Measurements from ENCODE around the gene CDKAL1. TPM values are rescaled to one million over a fixed set of nuclear protein-coding genes. Genes with fewer than 3 reads are reported as not detected.

Gene CDKAL1
- total and polyA plus RNA-seq, 2 of the 8 experiments (the other 6 are each of a cell fraction or from before 2014, with no cell fraction given), result 8.4 to 24.6 TPM

DNA sequence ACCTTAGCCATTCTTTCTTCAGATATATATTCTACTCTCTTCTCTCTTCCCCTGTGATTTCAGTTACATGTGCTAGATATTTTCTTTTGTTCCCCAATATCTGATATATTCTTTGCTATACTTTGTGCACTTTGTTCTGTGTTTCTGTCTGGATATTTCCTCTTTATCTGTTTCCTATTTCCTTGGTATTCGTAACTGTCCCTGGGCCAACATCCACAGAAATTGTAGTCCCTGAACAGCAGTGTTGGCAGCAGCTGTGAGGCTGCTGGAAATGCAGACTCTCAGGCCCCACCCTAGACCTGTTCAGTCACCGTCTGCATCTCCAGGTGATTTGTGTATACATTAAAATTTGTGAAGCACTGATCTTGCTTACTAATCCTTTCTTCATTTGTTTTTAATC lies 536.4 kb downstream of the CDKAL1 start:
- no peak overlapping the region for H3K4ac ChIP-seq (replicated peaks; ENCODE audit: insufficient read length, low read depth, low read length)
- no peak overlapping the region for H3K14ac ChIP-seq (ENCODE audit: insufficient read length)
- H4K8ac ChIP-seq (ENCODE audit: extremely low read depth, insufficient read depth, low read length), result no peak overlapping the region
- ChIA-PET POLR2A (ENCODE audit: partially characterized antibody) (no interaction called here), CTCF (ENCODE audit: partially characterized antibody) (no interaction called here)
- no peak overlapping the region for H3K27ac ChIP-seq (ENCODE audit: low read depth, low read length)
- H3K23me2 ChIP-seq (ENCODE audit: low read depth, low read length), result no peaks in the 10 kb centered on the region
- no peaks in the 10 kb centered on the region for H3K4me1 ChIP-seq (replicated peaks in 1 of 4; ENCODE audit: control insufficient read depth in 3 of 4, insufficient read depth in 4 of 4, low read length in 3 of 4)
- no peak overlapping the region for H3K56ac ChIP-seq (replicated peaks; ENCODE audit: insufficient read length, low read depth, low read length)
- H4K5ac ChIP-seq (ENCODE audit: insufficient read length, low read depth, low read length), result no peak overlapping the region
- no peak for FAIRE-seq
- H2BK12ac ChIP-seq (ENCODE audit: low read depth, low read length), result no peak overlapping the region
- H3K9ac ChIP-seq (replicated peaks in 1 of 4; ENCODE audit: extremely low read depth in 1 of 4, low read depth in 3 of 4, low read length in 3 of 4), result no peak overlapping the region
- H2AK5ac ChIP-seq (ENCODE audit: low read depth, low read length), result no peak overlapping the region
- no peak overlapping the region for H3K23ac ChIP-seq (ENCODE audit: insufficient read length)
- H2AFZ ChIP-seq (ENCODE audit: low read length), result no peak overlapping the region
- H4K91ac ChIP-seq (replicated peaks; ENCODE audit: insufficient read length, low read length), result no peak overlapping the region
- DNase-seq (ENCODE audit: low read depth in 1 of 2, low spot score in 2 of 2), result no peak
- no peaks in the 10 kb centered on the region; a peak in 1 of 4 replicates for H3K9me3 ChIP-seq (ENCODE audit: insufficient read depth in 2 of 2, low read depth in 1 of 2, low read length in 1 of 2)
- H3K79me2 ChIP-seq (ENCODE audit: control insufficient read depth in 1 of 2, insufficient read depth in 2 of 2, low read length in 2 of 2), result no peaks in the 10 kb centered on the region
- H2BK20ac ChIP-seq (ENCODE audit: low read length), result no peak overlapping the region
- no peak overlapping the region for H3K18ac ChIP-seq (ENCODE audit: extremely low read depth, low read length)
- H2BK5ac ChIP-seq (ENCODE audit: low read depth, low read length), result no peak overlapping the region
- WGBS, 2 experiments (ENCODE audit: extremely low coverage in 1 of 2, insufficient coverage in 1 of 2, insufficient read length in 1 of 2, insufficient replicate concordance in 2 of 2, low coverage in 1 of 2, low lambda C conversion rate in 2 of 2, missing lambda C conversion rate in 1 of 2), result 90% methylated on average over 2 of the region's 2 CpGs; no CpG with 5 or more reads in 1 of the 2 experiments
- H4K20me1 ChIP-seq (replicated peaks in 1 of 2; ENCODE audit: control insufficient read depth in 1 of 2, insufficient read depth in 2 of 2, low read length in 2 of 2), result no peaks in the 10 kb centered on the region
- H3K27me3 ChIP-seq (replicated peaks in 1 of 4; ENCODE audit: control insufficient read depth in 3 of 4, extremely low read depth in 1 of 4, insufficient read depth in 3 of 4, low read length in 3 of 4), result no peaks in the 10 kb centered on the region
- no peak overlapping the region for H2BK120ac ChIP-seq (replicated peaks; ENCODE audit: low read depth, low read length)
- H3K4me2 ChIP-seq (ENCODE audit: insufficient read depth in 1 of 2, low read depth in 2 of 2, low read length in 2 of 2), result no peak overlapping the region
- no peaks in the 10 kb centered on the region for H3K79me1 ChIP-seq (ENCODE audit: low read depth, low read length)
- no peak overlapping the region for H2BK15ac ChIP-seq (ENCODE audit: low read length)
- TF ChIP-seq TEAD4 (IDR thresholded peaks at IDR 0.05; ENCODE audit: low read depth, low read length), result no peak
- TF ChIP-seq PHF8 (conservative IDR thresholded peaks at IDR 0.05; ENCODE audit: low read depth, low read length), result no peak
- no peak for TF ChIP-seq ASH2L (IDR thresholded peaks at IDR 0.05; ENCODE audit: low read length)
- TF ChIP-seq SAP30 (IDR thresholded peaks at IDR 0.05; ENCODE audit: insufficient read depth, insufficient replicate concordance, low read length), result no peak
- TF ChIP-seq RXRA (IDR thresholded peaks at IDR 0.05; ENCODE audit: insufficient read depth, low read depth, low read length), result no peak
- H3K4me3 ChIP-seq (ENCODE audit: extremely low read depth in 1 of 4, insufficient read depth in 2 of 4, low read depth in 3 of 4, low read length in 4 of 4), result no peak overlapping the region
- H3K36me3 ChIP-seq (ENCODE audit: control insufficient read depth in 2 of 4, insufficient read depth in 4 of 4, low read length in 3 of 4), result no peaks in the 10 kb centered on the region; a peak in 1 of 8 replicates

Data from H1 (cell line).